Ovary (tissue), 3 donors: ENCODE results near the gene MYO1H.

Source experiments
- EP300 ChIP-seq: sonication (generic); formaldehyde crosslinking; IDR thresholded peaks from one replicate; pipeline ENCODE4 v1.6.1; 2017; ENCODE audit warnings: antibody characterized with exemption
- TF ChIP-seq, protein P1 (sequence below), 3 donors: fragments of 450-650 bp in 2 of 3; fragments of 200-600 bp in 1 of 3; IDR thresholded peaks; one replicate each; pipeline versions ENCODE4 v1.5.1 to v1.8.0; 2016 to 2022; ENCODE audit warnings: antibody characterized with exemption in 3 of 3, mild to moderate bottlenecking in 1 of 3
- donor health status: DM: no; HTN: no; CAD: no.

DNA sequence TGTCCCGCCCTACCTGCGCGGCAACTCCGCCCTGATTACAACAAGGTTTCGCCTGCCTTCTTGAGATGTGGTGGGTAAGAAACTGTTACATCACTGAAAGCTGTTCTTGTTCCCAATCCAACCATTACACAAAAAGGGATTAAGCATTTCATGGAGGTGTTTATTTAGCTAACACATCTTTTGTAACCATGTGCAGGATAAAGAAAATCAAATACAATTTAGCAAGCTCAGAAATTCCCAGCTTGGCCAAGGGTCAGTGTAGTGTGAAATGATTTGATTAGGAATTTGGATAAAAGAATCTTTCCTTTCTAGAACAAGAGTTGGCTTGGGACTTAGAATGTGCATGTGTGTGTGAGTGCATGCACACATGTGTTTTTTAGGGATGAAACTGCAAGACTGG, 44.9 kb upstream of the MYO1H start:
- TF ChIP-seq, protein P1, sequence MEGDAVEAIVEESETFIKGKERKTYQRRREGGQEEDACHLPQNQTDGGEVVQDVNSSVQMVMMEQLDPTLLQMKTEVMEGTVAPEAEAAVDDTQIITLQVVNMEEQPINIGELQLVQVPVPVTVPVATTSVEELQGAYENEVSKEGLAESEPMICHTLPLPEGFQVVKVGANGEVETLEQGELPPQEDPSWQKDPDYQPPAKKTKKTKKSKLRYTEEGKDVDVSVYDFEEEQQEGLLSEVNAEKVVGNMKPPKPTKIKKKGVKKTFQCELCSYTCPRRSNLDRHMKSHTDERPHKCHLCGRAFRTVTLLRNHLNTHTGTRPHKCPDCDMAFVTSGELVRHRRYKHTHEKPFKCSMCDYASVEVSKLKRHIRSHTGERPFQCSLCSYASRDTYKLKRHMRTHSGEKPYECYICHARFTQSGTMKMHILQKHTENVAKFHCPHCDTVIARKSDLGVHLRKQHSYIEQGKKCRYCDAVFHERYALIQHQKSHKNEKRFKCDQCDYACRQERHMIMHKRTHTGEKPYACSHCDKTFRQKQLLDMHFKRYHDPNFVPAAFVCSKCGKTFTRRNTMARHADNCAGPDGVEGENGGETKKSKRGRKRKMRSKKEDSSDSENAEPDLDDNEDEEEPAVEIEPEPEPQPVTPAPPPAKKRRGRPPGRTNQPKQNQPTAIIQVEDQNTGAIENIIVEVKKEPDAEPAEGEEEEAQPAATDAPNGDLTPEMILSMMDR (IDR thresholded peaks at IDR 0.05) = no peak
- no peak for TF ChIP-seq EP300
